Upper lobe of left lung (tissue), 4 donors: ENCODE data around the gene IKZF3.

Experiments used
- EP300 ChIP-seq, 4 donors: sonication (generic); formaldehyde crosslinking; IDR thresholded peaks; one replicate each; pipeline ENCODE4 v1.5.1; 2017; ENCODE audit warnings: antibody characterized with exemption in 4 of 4, control low read depth in 2 of 4
- POLR2AphosphoS5 ChIP-seq, 2 donors: sonication (generic); formaldehyde crosslinking; IDR thresholded peaks; one replicate each; pipeline ENCODE4 v1.5.1; 2017; ENCODE audit warnings: antibody characterized with exemption in 2 of 2
- TF ChIP-seq, protein P1 (sequence below), 6 experiments: fragments of 450-650 bp in 4 of 6; fragments of 200-600 bp in 2 of 6; sonication (generic) in 2 of 6; IDR thresholded peaks; one replicate each; pipeline ENCODE4 v1.5.1; 2016 to 2019; ENCODE audit warnings: antibody characterized with exemption in 6 of 6

DNA sequence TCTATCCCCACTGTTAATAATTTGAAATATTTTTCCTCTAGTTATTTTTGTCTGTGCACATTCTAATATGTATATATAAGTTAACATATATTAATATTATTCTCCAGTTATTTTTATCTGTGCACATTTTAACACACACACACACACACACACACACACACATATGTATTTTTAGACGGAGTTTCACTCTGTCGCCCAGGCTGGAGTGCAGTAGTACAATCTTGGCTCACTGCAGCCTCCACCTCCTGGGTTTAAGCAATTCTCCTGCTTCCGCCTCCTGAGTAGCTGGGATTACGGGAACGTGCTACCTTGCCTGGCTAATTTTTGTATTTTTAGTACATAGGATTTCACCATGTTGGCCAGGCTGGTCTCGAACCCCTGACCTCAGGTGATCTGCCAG, 146.5 kb downstream of the IKZF3 start:
- no peak for TF ChIP-seq EP300 (IDR thresholded peaks at IDR 0.05)
- TF ChIP-seq, protein P1, sequence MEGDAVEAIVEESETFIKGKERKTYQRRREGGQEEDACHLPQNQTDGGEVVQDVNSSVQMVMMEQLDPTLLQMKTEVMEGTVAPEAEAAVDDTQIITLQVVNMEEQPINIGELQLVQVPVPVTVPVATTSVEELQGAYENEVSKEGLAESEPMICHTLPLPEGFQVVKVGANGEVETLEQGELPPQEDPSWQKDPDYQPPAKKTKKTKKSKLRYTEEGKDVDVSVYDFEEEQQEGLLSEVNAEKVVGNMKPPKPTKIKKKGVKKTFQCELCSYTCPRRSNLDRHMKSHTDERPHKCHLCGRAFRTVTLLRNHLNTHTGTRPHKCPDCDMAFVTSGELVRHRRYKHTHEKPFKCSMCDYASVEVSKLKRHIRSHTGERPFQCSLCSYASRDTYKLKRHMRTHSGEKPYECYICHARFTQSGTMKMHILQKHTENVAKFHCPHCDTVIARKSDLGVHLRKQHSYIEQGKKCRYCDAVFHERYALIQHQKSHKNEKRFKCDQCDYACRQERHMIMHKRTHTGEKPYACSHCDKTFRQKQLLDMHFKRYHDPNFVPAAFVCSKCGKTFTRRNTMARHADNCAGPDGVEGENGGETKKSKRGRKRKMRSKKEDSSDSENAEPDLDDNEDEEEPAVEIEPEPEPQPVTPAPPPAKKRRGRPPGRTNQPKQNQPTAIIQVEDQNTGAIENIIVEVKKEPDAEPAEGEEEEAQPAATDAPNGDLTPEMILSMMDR (IDR thresholded peaks at IDR 0.05) = no peak
- no peak for TF ChIP-seq POLR2AphosphoS5 (IDR thresholded peaks at IDR 0.05)
